Stimulated activated CD8-positive, alpha-beta memory T cell treated with anti-CD3 and anti-CD28 coated beads, Interleukin-15, amount 100 ng/mL, for 48 hours (primary cell): ENCODE measurements around the gene CYTH4.
"Not testable (repeated sequence)": the region's sequence is repeated elsewhere in the genome, so short reads cannot be mapped to it uniquely, and the experiment has no call there.

ENCODE experiments used
- DNase-seq, 2 donors: peaks; one replicate each; pipeline ENCODE4 v3.0.0-alpha.2; 2020; ENCODE audit warnings: low read depth in 2 of 2

CYTH4 gene

DNA sequence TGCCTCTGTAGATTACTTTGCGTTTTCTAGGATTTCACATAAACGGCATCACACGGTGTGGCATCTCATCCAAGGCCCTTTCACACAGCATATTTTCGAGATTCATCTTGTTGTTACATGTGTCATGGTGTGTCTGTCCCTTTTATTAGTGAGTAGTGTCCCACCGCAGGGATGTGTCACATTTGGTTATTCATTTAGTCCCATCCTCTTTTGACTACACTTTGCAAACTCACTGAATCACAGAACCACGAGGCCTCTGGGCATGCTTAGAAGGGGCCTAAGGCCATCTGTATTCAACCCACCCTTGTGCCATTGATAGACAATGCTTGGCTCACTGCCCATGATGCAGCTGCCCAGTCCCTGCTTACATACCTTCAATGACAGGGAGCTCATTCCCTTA is 34.1 kb upstream of the CYTH4 start:
- no peak for DNase-seq

- DNase-seq, result no peak
Measured at GRCh38 chr22:37249986-37250385, 32.3 kb upstream of the CYTH4 start.

DNA sequence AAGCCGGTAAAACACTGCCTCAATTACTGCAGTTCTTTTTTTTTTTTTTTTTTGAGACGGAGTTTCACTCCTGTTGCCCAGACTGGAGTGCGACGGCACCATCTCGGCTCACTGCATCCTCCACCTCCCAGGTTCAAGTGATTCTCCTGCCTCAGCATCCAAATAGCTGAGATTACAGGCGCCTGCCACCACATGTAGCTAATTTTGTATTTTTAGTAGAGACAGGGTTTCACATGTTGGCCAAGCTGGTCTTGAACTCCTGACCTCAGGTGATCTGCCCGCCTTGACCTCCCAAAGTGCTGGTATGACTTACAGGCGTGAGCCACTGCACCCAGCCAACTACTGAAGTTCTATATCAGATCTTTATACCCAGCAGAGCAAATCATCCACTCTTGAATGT is 30.5 kb upstream of the CYTH4 start:
- DNase-seq, result not testable (repeated sequence)

GRCh38 chr22:37253126-37253660 is 29.1 kb upstream of the CYTH4 start:
- no peak for DNase-seq

DNA sequence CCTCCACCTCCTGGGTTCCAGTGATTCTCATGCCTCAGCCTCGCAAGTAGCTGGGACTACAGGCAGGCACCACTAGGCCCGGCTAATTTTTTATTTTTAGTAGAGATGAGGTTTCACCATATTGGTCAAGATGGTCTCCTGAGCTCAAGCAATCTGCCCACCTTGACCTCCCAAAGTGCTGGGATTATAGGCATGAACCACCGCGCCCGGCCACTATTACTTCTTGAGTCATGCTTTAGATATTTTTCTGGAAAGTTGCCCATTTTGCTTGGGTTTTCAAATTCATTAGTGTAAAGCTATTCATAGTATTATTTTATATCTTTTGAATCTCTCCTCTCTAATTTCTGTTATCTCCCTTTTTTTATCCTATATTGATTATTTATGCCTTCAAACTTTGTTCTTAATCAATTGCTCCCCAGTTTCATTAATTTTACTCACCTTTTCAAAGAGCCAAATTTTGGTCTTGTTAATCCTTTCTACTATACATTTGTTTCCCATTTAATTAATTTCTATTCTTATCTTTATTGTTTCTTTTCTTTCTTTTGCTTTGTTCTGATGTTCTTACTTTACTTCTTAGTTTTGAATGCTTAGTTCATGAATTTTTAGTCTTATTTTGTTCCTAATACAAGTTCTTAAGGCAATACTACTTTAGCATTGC is 28.0 kb upstream of the CYTH4 start:
- no peak for DNase-seq

- no peak for DNase-seq
Measured at GRCh38 chr22:37254867-37255233, 27.5 kb upstream of the CYTH4 start.

DNA sequence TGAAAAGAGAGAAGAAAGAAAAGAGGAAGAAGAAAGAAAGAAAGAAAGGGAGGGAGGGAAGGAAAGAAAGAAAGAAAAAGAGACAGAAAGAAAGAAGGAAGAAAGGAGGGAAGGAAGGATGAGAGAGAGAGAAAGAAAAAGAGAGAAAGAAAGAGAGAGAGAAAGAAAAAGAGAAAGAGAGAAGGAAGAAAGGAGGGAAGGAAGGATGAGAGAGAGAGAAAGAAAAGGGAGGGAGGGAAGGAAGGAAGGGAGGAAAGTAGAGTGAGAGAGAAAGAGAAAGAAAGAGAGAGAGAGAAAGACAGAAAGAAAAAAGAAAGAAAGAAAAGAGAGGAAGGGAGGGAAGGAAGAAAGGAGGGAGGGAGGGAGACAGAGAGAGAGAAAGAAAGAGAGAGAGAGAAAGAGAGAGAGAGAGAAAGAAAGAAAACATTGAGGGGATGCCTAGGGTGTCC is 26.7 kb upstream of the CYTH4 start:
- no peak for DNase-seq

DNA sequence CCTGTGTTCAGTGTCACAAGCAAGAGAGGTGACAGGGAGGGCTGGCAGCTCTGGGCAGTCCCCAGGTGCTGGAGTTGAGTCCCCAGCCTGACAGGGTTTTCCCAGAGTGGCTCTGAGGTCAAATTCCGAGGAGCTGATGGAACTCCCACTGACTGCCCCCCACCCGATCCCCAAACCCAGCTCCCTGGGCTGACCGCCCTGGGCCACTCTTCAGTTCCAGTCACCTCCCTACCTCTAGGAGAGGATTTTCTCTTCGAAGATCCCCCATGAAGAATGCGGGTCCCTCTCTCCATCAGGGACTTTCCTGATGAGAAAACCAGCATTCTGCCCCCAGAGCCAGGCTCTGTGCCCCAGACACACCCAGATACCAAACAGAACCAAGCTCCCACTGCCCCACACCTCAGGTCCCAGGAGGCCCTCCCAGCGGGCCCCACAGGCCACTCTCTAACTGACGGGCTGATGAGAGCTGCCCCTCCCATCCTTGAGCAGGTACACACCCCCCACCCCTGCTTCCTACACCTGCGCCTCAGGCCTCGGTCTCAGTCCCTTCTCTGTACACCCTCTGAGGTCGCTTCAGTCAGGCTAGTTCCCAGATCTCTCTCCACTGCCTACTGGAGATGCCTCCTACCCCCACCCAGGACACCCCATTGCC is 26.1 kb upstream of the CYTH4 start:
- DNase-seq, result no peak

GRCh38 chr22:37258005-37258752 is 24.1 kb upstream of the CYTH4 start:
- DNase-seq, result no peak

DNA sequence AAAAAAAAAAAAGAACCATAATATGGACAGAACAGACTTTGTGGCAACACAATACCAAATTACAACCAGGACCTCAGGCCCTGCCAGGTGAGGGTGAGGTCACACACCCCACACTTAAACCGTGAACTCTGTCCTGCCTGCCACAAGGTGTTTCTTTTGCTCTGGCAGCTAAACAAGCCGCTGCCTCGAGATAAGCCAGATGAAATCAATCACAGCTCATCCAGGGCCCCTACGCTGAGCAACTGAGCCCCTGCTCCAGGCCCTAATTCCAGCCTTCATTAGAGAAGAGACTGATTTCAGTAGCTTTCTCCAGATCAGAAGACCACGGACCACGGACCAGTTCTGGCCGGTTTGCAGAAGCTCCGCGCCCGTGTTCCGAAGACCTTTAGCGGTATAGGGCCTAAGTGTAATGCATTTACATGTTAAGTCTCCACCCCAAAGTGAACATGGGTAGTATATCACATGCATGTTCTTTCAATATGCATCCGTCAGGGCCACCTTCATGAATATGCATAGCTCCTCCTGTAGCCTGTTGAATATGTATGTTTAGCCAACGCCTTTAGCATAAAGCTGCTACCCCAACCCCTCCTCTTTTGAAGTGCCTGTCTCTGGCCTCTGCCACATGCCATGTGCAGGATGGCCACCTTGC is 23.4 kb upstream of the CYTH4 start:
- no peak for DNase-seq

- DNase-seq, result no peak
Measured at GRCh38 chr22:37259540-37260029, 22.7 kb upstream of the CYTH4 start.

DNA sequence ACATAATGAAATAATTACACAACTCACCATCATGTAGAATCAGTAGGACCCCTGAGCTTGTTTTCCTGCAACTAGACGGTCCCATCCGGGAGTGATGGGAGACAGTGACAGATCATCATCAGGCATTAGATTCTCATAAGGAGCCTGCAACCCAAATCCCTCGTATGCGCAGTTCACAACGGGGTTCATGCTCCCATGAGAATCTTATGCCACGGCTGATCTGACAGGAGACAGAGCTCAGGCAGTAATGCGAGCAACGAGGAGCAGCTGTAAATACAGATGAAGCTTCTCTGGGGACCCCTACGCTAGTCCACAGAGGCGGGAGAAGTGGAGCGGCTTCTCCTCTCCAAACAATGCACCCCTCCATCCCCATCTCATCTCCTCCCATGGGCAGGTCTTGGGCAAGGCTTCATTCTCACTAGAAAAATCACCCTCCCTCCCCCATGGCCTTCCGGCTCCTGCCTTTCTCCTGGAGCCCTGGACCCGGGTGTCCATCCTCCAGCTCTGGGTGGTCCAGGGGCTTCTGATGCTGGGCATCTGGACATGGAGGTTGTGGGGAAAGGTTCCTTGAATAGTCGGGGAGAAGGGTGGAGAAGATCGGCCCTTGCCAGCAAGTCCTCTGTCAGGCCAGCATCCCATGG is 22.0 kb upstream of the CYTH4 start:
- no peak for DNase-seq

DNA sequence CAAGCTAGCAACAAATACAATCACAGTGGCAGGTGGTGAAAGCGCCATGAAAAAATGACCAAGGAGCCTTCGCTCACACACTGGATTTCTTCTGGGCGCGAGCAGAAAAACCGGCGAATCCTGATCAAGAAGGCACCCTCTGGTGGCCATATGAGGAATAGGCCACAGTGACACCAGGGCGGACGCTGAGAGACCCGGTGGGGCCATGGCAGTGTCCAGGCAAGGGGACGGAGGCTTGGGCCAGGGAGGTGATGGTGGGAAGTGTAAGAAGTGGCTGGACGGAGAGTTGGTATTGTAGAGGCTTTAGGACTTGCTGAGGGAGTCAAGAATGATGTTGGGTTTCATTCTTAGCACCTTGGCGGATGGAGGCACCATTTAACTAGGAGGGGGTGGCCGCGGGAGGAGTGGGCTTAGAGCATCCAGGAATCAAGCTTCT is 21.4 kb upstream of the CYTH4 start:
- DNase-seq, result no peak

DNA sequence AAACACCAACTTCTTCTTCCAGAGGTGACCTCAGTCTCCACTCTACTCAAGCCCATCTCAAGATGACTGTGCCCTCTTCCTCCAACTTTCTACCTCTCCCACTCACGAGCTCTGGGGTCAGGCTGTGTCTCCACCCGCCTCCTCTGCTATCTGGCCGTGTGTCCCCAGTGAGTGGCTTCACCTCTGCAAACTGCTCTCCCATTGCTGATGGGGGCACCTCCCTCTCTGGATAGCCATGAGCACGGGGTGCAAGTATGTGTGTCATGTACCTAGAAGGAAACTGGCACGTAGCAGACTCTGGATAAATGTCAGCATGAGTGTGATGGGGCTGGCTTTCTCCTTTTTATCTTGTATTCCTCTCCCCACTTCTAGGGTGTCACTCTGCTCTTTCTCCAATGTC is 20.0 kb upstream of the CYTH4 start:
- DNase-seq, result no peak

DNA sequence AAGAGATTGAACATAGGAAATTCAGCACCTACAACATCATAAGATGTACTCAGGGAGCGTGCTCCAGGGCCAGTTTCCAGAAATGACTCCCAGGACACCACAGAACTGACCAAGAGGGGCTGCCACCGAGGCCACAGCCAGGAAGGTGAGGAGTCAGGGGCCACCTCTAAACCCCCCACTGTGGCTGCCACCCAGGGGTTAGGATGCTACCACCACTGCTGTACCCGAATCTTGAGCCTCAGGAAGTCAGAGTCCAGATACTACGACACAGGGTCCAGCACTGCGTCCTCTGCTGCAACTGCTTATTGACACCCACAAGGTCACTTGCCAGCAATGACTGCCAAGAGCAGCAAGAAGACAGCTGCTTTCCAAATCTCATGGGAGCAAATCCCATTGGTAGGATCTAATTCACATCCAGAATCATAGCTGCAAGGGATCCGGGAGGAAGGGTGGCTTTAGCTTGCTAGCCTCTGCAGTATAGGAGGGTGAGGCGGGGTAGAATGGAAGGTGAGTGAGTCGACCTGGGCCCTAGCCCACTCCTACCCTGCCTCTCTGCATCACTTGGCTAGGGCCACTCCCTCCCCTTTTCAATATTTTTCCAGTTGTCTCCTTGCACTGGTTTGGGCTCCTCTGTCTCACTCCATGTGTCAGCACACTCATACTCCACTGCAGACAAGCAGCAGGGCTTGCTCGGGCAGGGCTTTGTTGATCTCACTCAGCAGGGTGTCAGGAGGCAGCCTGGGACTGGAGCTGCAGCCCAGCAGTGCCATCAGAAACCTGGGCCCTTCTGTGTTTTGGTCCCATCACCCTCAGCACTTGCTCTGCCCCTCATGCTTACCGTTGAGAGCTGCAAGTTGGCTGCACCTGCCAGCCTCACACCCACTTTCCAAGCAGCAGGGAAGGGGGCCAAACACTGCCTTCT is 18.1 kb upstream of the CYTH4 start:
- no peak for DNase-seq

DNA sequence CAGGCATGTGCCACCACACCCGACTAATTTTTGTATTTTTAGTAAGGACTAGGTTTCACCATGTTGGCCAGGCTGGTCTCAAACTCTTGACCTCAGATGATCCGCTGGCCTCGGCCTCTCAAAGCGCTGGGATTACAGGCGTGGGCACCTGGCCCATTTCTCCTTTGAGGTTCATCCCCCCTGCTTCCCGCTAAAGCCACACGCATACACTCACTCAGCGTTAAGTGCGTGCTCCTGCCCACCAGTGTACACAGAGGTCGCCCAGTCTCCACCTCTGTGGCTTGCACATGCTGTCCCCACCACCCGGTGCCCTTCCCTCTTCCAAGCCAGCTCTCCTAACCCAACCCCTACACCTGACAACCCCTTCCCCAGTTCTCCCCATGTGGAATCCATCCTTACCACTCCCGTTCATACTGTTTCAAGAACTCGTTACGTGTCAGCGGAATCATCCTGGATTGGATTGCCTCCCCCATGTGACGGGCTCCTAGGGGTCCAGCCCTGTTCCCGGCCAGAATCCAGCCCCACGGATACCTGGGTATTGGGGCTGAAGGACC is 15.7 kb upstream of the CYTH4 start:
- DNase-seq, result no peak

GRCh38 chr22:37267135-37267587 is 15.1 kb upstream of the CYTH4 start:
- no peak for DNase-seq

GRCh38 chr22:37267661-37268413 is 14.5 kb upstream of the CYTH4 start:
- no peak for DNase-seq

DNA sequence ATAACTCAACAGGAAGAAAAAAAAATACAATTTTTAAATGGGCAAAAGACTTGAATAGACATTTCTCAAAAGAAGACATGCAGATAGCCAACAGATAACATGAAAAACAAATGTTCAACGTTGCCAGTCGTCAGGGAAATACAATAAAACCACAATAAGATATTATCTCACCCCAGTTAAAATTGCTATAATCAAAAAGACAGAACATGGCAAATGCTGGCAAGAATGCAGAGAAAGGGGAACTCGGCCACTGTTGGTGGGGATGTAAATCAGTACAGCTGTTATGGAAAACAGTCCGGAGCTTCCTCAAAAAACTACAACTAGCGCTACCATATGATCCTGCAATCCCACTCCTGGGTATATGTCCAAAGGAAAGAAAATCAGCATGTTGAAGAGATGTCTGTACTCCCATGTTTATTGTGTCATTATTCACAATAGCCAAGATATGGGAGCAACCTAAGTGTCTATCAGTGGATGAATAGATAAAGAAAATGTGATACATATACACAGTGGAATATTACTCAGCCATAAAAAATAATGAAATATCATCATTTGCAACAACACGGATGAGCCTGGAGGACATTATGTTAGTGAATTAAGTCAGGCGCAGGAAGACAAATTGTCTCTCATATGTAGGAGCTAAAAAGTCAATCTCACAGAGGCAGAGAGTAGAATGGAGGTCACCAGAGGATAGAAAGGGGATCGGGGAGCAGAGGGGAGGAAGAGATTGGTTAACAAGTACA is 12.2 kb upstream of the CYTH4 start:
- no peak for DNase-seq
